SK-N-MC (cell line): ENCODE data around the gene MMRN2.

Experiments used
- DNase-seq: peaks from one replicate; pipeline ENCODE4 v3.0.0-alpha.2; 2011; ENCODE audit warnings: low read depth, low spot score
- H3K27ac ChIP-seq: fragments of 200-600 bp; sonication (generic); 2 replicates; pipeline ENCODE4 v1.5.1; 2016; ENCODE audit warnings: mixed run types
- H3K36me3 ChIP-seq: fragments of 200-600 bp; sonication (generic); 2 replicates; pipeline ENCODE4 v1.6.1; 2017; ENCODE audit warnings: antibody characterized with exemption, low read length, mixed read lengths; ENCODE audit not compliant: insufficient read depth
- H3K4me3 ChIP-seq: fragments of 200-600 bp; sonication (generic); 2 replicates; pipeline ENCODE4 v1.5.1; 2016
- H3K9ac ChIP-seq: fragments of 200-600 bp; sonication (generic); 2 replicates; pipeline ENCODE4 v1.8.0; 2017; ENCODE audit warnings: mixed run types, mixed read lengths; ENCODE audit not compliant: insufficient read length
- H3K9me3 ChIP-seq: fragments of 200-600 bp; sonication (generic); 2 replicates; pipeline ENCODE4 v1.6.1; 2017; ENCODE audit warnings: low read depth, mild to moderate bottlenecking, antibody characterized with exemption, low read length, moderate library complexity, mixed read lengths
- EZH2 ChIP-seq: fragments of 200-600 bp; sonication (generic); IDR thresholded peaks from one replicate; pipeline ENCODE4 v1.6.1; 2017; ENCODE audit warnings: antibody characterized with exemption
- FOXP2 ChIP-seq: optimal IDR thresholded peaks from 2 replicates; pipeline ENCODE3; 2011; ENCODE audit warnings: mild to moderate bottlenecking, moderate library complexity; ENCODE audit not compliant: insufficient read depth; ENCODE audit errors: extremely low read length, control extremely low read depth
- POLR2AphosphoS5 ChIP-seq: IDR thresholded peaks from 2 replicates; pipeline ENCODE4 v1.6.1; 2012; ENCODE audit warnings: mild to moderate bottlenecking, low read depth, low read length, borderline replicate concordance

MMRN2 gene

DNA sequence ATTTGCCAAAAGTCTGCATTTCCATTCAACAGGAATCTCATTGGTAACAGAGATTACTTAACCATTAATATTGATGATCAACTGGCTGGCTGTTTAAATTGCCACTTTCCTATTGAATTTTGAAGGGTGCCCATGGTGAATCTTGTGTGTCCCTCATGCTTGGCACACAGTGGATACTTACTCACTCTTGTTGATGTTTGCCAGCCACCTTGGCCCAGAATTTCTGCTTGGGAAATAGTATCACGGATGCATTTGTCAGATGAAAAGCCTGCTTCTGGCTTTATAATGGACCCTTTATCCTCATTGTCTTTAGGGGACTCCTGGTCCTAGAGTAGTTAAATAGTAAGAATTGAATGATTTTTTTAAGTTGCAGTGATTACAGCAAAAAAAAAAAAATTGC is 52.0 kb downstream of the MMRN2 start:
- no peak for DNase-seq
- no peak overlapping the region for H3K27ac ChIP-seq
- no peak overlapping the region for H3K4me3 ChIP-seq
- no peak overlapping the region for H3K9ac ChIP-seq
- no peaks in the 10 kb centered on the region for H3K9me3 ChIP-seq
- H3K36me3 ChIP-seq = peaks cover 43% of the 10 kb centered on the region
- TF ChIP-seq EZH2 (no peak), FOXP2 (no peak), POLR2AphosphoS5 (no peak)

DNA sequence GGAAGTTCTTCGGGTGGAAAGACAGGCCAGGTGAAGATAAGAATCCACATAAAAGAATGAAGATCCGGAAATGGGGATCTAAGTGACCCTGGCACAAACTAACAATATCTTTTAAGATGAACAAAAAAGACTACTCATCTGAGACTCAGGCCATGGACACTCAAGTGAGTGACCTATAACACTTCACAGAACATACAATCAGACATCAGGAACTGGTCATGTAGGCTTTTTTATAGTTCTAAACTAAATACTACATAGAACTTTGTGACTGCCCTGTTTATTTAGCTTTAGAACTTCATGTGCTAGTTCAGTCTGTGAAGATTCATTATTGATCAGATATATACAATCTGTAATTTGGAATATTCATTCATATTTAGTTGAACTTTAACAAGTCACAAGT is 52.8 kb downstream of the MMRN2 start:
- no peak for DNase-seq
- Histone ChIP-seq H3K4me3 (no peak overlapping the region), H3K9ac (no peak overlapping the region), H3K27ac (no peak overlapping the region), H3K36me3 (peaks cover 45% of the 10 kb centered on the region), H3K9me3 (no peaks in the 10 kb centered on the region)
- TF ChIP-seq FOXP2 = no peak
- TF ChIP-seq POLR2AphosphoS5 = no peak
- TF ChIP-seq EZH2 = no peak

DNA sequence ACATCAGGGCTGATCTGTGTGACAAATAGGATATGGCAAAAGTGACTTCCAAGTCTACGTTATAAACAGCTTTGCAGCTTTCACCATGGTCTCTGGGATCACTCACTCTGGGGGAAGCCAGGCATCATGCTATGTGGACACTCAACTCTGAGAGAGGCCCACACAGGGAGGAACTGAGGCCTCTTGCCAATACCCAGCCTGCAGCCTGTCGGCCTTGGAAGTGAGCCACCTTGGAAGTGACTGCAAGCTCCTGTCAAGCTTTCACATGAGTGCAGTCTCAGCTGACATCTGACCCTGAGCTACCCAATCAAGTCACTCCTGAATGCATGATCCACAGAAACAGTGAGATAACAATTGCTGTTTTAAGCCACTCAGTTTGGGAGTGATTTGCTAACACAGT is 56.5 kb downstream of the MMRN2 start:
- TF ChIP-seq EZH2 (no peak), POLR2AphosphoS5 (no peak), FOXP2 (no peak)
- peaks cover 39% of the 10 kb centered on the region for H3K36me3 ChIP-seq
- H3K9me3 ChIP-seq = no peaks in the 10 kb centered on the region
- H3K4me3 ChIP-seq = no peak overlapping the region
- H3K27ac ChIP-seq = no peak overlapping the region
- H3K9ac ChIP-seq = no peak overlapping the region
- no peak for DNase-seq

DNA sequence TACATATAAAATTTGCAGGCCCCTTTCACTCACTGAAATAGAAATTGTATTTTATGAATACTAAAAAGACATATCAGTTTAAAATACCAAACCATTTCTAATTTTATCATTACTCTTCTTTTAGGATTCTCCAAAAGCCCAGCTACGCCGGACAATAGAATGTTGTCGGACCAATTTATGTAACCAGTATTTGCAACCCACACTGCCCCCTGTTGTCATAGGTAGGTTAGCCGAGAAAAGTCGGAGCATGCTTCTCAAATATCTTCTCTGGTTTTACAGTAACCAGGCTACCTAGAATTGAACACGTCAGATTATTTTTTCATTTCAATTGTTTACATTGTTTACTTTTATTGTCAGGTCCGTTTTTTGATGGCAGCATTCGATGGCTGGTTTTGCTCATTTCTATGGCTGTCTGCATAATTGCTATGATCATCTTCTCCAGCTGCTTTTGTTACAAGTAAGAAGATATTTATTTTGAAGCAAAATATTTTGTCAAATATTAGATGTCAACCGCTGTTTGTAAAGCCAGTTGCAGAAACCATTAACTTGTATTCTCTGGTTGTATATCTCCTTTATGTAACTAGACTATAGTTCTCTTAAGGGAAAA is 57.6 kb downstream of the MMRN2 start:
- no peak overlapping the region for H3K4me3 ChIP-seq
- H3K9me3 ChIP-seq = no peaks in the 10 kb centered on the region
- H3K27ac ChIP-seq = no peak overlapping the region
- H3K9ac ChIP-seq = no peak overlapping the region
- DNase-seq = no peak
- TF ChIP-seq POLR2AphosphoS5 = no peak
- H3K36me3 ChIP-seq = peaks cover 28% of the 10 kb centered on the region

DNA sequence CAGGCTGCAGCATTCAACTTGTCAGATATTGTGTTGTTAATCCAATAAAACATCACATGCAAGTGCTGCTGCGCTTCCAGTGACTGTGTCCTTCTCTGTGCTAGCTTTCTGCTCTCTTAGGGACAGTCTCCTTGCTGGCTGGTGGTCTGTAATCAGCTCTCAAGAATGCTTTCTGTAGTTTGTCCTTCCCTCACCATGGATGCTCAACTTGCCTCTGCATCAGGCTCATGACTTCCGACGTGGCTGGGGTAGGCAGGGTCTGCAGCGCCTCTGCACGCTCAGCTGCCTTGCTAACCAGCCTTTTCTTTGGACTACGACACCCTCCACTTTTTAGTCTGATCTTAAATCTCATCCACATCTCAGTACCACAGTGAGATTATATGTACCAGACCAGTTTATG is 58.3 kb downstream of the MMRN2 start:
- no peak for DNase-seq
- no peak overlapping the region for H3K4me3 ChIP-seq
- peaks cover 23% of the 10 kb centered on the region for H3K36me3 ChIP-seq
- no peak for TF ChIP-seq FOXP2
- H3K27ac ChIP-seq = no peak overlapping the region
- H3K9me3 ChIP-seq = no peaks in the 10 kb centered on the region
- no peak overlapping the region for H3K9ac ChIP-seq

DNA sequence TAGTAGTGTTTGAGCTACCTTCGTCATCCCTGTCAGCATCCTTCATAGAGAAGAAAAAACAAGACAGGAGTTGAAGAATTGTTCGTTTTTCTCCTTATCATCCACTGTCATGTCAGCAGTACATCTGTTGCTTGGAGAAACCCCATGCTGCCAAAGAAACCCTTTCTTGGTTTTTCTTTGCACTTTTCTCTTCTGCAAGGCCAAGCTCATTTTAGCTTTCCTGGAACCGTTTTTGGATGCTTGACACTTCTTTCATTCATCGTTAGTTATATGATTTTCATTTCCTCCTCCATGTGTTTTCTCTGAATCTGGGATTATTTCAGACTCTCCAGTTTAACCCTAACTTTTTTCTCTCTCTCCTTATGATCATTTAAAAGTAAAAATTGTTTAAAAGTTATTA is 58.9 kb downstream of the MMRN2 start:
- H3K36me3 ChIP-seq = peaks cover 19% of the 10 kb centered on the region
- TF ChIP-seq FOXP2 (no peak), POLR2AphosphoS5 (no peak), EZH2 (no peak)

DNA sequence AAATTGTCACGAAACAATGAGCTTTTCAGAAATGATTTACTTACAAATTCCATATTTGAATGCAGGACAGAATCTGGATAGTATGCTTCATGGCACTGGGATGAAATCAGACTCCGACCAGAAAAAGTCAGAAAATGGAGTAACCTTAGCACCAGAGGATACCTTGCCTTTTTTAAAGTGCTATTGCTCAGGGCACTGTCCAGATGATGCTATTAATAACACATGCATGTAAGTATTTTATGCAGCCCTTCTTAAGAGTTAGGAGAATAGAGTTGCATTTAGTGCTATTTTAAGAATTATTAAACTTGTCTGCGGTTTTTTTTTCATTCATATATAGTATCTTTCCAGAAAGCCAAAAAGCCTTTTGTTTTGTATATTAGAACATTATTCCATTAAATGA is 67.4 kb downstream of the MMRN2 start:
- DNase-seq = no peak
- Histone ChIP-seq H3K27ac (no peak overlapping the region), H3K4me3 (no peak overlapping the region), H3K9ac (no peak overlapping the region), H3K36me3 (no peaks in the 10 kb centered on the region), H3K9me3 (no peaks in the 10 kb centered on the region)
- no peak for TF ChIP-seq FOXP2
- TF ChIP-seq EZH2 = no peak
- TF ChIP-seq POLR2AphosphoS5 = no peak

More for the DNA sequence above, 58.9 kb downstream of the MMRN2 start:
- DNase-seq = no peak
- Histone ChIP-seq H3K9me3 (no peaks in the 10 kb centered on the region), H3K4me3 (no peak overlapping the region), H3K27ac (no peak overlapping the region), H3K9ac (no peak overlapping the region)

DNA sequence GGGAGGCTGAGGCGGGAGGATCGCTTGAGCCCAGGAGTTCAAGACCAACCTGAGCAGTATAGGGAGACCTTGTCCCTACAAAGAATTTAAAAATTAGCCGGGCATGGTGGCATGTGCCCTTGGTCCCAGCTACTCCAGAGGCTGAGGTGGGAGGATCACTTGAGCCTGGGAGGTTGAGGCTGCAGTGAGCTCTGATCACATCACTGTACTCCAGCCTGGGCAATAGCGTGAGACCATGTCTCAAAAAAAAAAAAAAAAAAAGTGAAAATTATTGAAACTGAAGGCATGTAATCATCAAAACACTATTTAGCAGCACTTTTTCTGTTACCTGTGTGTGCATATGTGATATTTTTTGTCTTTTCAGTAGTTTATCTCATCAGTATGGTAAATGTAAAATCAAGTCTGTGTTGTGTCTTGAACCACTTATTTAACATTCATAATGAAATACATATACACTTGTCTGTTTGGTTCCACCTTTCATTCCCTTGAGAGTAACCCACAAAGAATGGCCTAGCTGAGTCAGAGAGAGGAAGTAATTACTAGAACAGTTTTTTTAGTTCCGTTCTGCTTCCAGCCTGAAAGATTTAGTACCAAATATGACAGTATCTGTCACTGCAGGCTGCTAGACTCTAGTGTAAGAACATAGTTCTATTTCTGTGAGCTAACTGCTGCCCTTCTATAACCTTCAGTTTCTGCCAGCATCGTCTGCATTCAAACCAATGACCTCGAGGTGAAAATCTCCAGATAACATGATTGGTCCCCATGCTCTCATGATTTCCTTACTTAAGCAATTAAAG is 68.6 kb downstream of the MMRN2 start:
- Histone ChIP-seq H3K27ac (no peak overlapping the region), H3K9me3 (no peaks in the 10 kb centered on the region), H3K9ac (no peak overlapping the region), H3K4me3 (no peak overlapping the region), H3K36me3 (no peaks in the 10 kb centered on the region)
- no peak for TF ChIP-seq EZH2
- TF ChIP-seq FOXP2 = no peak
- no peak for TF ChIP-seq POLR2AphosphoS5
- DNase-seq = no peak
